Psoas muscle (tissue), 8 donors: ENCODE data around the gene VAC14. TPM values are rescaled to one million over a fixed set of nuclear protein-coding genes. Genes with fewer than 3 reads are reported as not detected.

ENCODE experiments used
- ATAC-seq, 4 donors: fragments of 200-7000 bp; cut with Tn5 transposase; one replicate each; pipeline ENCODE4 v1.9.1; 2020; ENCODE audit warnings: moderate library complexity in 3 of 4, mild to moderate bottlenecking in 2 of 4
- DNase-seq, 2 donors: peaks; one replicate each; pipeline ENCODE4 v3.0.0-alpha.2; 2020
- H3K27ac ChIP-seq: fragments of 200-600 bp; one replicate; pipeline ENCODE4 v1.8.0; 2022
- H3K27me3 ChIP-seq, 3 donors: fragments of 200-600 bp in 1 of 3; one replicate each; pipeline versions ENCODE4 v1.6.1 to v1.8.0; 2013 to 2022; ENCODE audit warnings: low read length in 2 of 3, mild to moderate bottlenecking in 2 of 3, moderate library complexity in 1 of 3; ENCODE audit not compliant: insufficient read depth in 3 of 3
- H3K36me3 ChIP-seq, 2 donors: fragments of 200-600 bp in 1 of 2; one replicate each; pipeline versions ENCODE4 v1.6.1 to v1.8.0; 2013 to 2022; ENCODE audit warnings: low read depth in 1 of 2, mild to moderate bottlenecking in 1 of 2, moderate library complexity in 1 of 2; ENCODE audit not compliant: insufficient read depth in 1 of 2
- H3K4me1 ChIP-seq: fragments of 200-600 bp; one replicate; pipeline ENCODE4 v1.8.0; 2022
- H3K4me3 ChIP-seq: fragments of 200-600 bp; one replicate; pipeline ENCODE4 v1.8.0; 2022; ENCODE audit warnings: mild to moderate bottlenecking
- H3K9me3 ChIP-seq: fragments of 200-600 bp; one replicate; pipeline ENCODE4 v1.8.0; 2022
- CTCF ChIP-seq: fragments of 200-600 bp; IDR thresholded peaks from one replicate; pipeline ENCODE4 v1.8.0; 2022; ENCODE audit warnings: antibody characterized with exemption
- WGBS, 3 donors: extraction: QIAGEN DNeasy Blood & Tissue Kit; methylation state at CpG; one replicate each; pipeline versions ENCODE4 v1.1.6 to v1.1.7; 2013; 5-methylcytosine and 5-hydroxymethylcytosine counted together
- intact Hi-C, 2 donors: fragments of 100-400 bp; cut with DNase I; formaldehyde crosslinking; loops; one replicate each; pipeline versions ENCODE4 v1.11.0 to v1.14.2; 2022
- polyA plus RNA-seq, 3 donors: library from polyadenylated mRNA; stranded (reverse); fragments of 200-250 nt; gene quantifications; one replicate each; pipeline ENCODE4 v1.2.3, GENCODE V29; 2013
- total RNA-seq, 4 donors: library from RNA; stranded (reverse); fragmentation: NEBNext Ultra II Directional in 2 of 4; extraction: Animal tissue kit (Norgen Biotek cat#: 25700) in 2 of 4; gene quantifications; one replicate each; pipeline versions ENCODE4 v1.2.1 to v1.2.4, GENCODE V29; 2021 to 2023
- donor health status: healthy with polysubstance abuse.
- donor health status: DM: no; HTN: no; CAD: no; lungs with moderate emphysema.
- donor health status: Bipolar disorder and iron deficiency.
- donor health status: healthy.
- donor health status: DM: yes; HTN: yes; CAD: no.
- donor health status: DM: no; HTN: no; CAD: no.
- donor health status: DM: no; HTN: no; CAD: no.
- donor health status: DM: yes; HTN: yes; CAD: no.

VAC14 gene
- total and polyA plus RNA-seq, 7 donors: 19.9 to 24.3 (median 23.0) TPM

- ATAC-seq (no peak), DNase-seq (no peak)
- intact Hi-C loops: no loop called here
- Histone ChIP-seq H3K27me3 (no peaks in the 10 kb centered on the region), H3K4me1 (peaks cover 31% of the 10 kb centered on the region), H3K4me3 (no peak overlapping the region), H3K36me3 (no peaks in the 10 kb centered on the region), H3K9me3 (no peaks in the 10 kb centered on the region), H3K27ac (peak overlapping the region; percentile 39)
- WGBS, 3 donors: 72 to 86% (median 75%) methylated on average over 14 of the region's 14 CpGs
- TF ChIP-seq CTCF: no peak
These were observed 89.5 kb downstream of the VAC14 start for GRCh38 chr16:70711211-70712031.

GRCh38 chr16:70710422-70711210 is 90.3 kb downstream of the VAC14 start:
- WGBS, 3 donors: 83 to 86% (median 84%) methylated on average over 31 of the region's 31 CpGs
- ATAC-seq (no peak), DNase-seq (no peak)
- Histone ChIP-seq H3K27ac (no peak overlapping the region), H3K9me3 (no peaks in the 10 kb centered on the region), H3K4me1 (peaks cover 23% of the 10 kb centered on the region), H3K27me3 (no peaks in the 10 kb centered on the region), H3K4me3 (no peak overlapping the region), H3K36me3 (no peaks in the 10 kb centered on the region)
- no peak for TF ChIP-seq CTCF
- intact Hi-C loops: no loop called here

GRCh38 chr16:70709942-70710341 is 91.0 kb downstream of the VAC14 start:
- H3K9me3 ChIP-seq: no peaks in the 10 kb centered on the region
- no peak for ATAC-seq
- H3K4me3 ChIP-seq: no peak overlapping the region
- no peak overlapping the region for H3K27ac ChIP-seq
- H3K4me1 ChIP-seq: peaks cover 19% of the 10 kb centered on the region
- DNase-seq: no peak
- 40 to 55% (median 44%) methylated on average over 7 of the region's 7 CpGs for WGBS, 3 donors
- no peaks in the 10 kb centered on the region for H3K27me3 ChIP-seq
- no peak for TF ChIP-seq CTCF
- H3K36me3 ChIP-seq: no peaks in the 10 kb centered on the region
- intact Hi-C loops: no loop called here

- no peak for ATAC-seq
- H3K4me3 ChIP-seq: no peak overlapping the region
- WGBS, 3 donors: 70 to 87% (median 77%) methylated on average over 5 of the region's 5 CpGs
- no peaks in the 10 kb centered on the region for H3K9me3 ChIP-seq
- intact Hi-C loops: no loop called here
- no peaks in the 10 kb centered on the region for H3K27me3 ChIP-seq
- H3K4me1 ChIP-seq: peaks cover 19% of the 10 kb centered on the region
- no peak for TF ChIP-seq CTCF
- H3K36me3 ChIP-seq: no peaks in the 10 kb centered on the region
- DNase-seq: no peak
- H3K27ac ChIP-seq: no peak overlapping the region
These were observed 91.5 kb downstream of the VAC14 start for GRCh38 chr16:70709457-70709856.
